Measurements from ENCODE around the gene RIPOR1.
A peak's percentile ranks its signal among the peaks of the same experiment; 100 is the strongest.
"Not testable (repeated sequence)": the region's sequence is repeated elsewhere in the genome, so short reads cannot be mapped to it uniquely, and the experiment has no call there.

The RIPOR1 gene

GRCh38 chr16:67528870-67529581, 397 bp downstream of the RIPOR1 start:
- H3K9me3 Mint-ChIP-seq, result no peaks in the 10 kb centered on the region
- H3K4me1 Mint-ChIP-seq, result peaks cover 73% of the 10 kb centered on the region
- peak overlapping the region; percentile 76 for H3K27ac Mint-ChIP-seq

GRCh38 chr16:67529582-67530012, 968 bp downstream of the RIPOR1 start:
- H3K36me3 Mint-ChIP-seq, result peaks cover 11% of the 10 kb centered on the region
- H3K4me3 Mint-ChIP-seq, result peak overlapping the region; percentile 99
- peak; percentile 16 for ATAC-seq
- no peaks in the 10 kb centered on the region for H3K27me3 Mint-ChIP-seq
- peak overlapping the region; percentile 76 for H3K27ac Mint-ChIP-seq
- H3K9me3 Mint-ChIP-seq, result no peaks in the 10 kb centered on the region
- peaks cover 67% of the 10 kb centered on the region for H3K4me1 Mint-ChIP-seq

More at GRCh38 chr16:67528870-67529581, 397 bp downstream of the RIPOR1 start:
- peak overlapping the region; percentile 99 for H3K4me3 Mint-ChIP-seq
- H3K27me3 Mint-ChIP-seq, result no peaks in the 10 kb centered on the region
- ATAC-seq, result peak; percentile 32
- peaks cover 17% of the 10 kb centered on the region for H3K36me3 Mint-ChIP-seq

GRCh38 chr16:67530013-67530939, 1.6 kb downstream of the RIPOR1 start:
- Mint-ChIP-seq H3K27me3 (no peaks in the 10 kb centered on the region), H3K36me3 (peaks cover 6% of the 10 kb centered on the region), H3K9me3 (no peaks in the 10 kb centered on the region), H3K4me3 (peak overlapping the region; percentile 99), H3K4me1 (peaks cover 64% of the 10 kb centered on the region), H3K27ac (peak overlapping the region; percentile 76)
- ATAC-seq, result peak; percentile 74

- peak overlapping the region; percentile 76 for H3K27ac Mint-ChIP-seq
- ATAC-seq, result peak; percentile 35
- peaks cover 65% of the 10 kb centered on the region for H3K4me1 Mint-ChIP-seq
- H3K27me3 Mint-ChIP-seq, result no peaks in the 10 kb centered on the region
- H3K4me3 Mint-ChIP-seq, result peak overlapping the region; percentile 99
- peaks cover 6% of the 10 kb centered on the region for H3K36me3 Mint-ChIP-seq
- no peaks in the 10 kb centered on the region for H3K9me3 Mint-ChIP-seq
These were observed 2.6 kb downstream of the RIPOR1 start for GRCh38 chr16:67531247-67531646.

- Mint-ChIP-seq H3K4me1 (peaks cover 64% of the 10 kb centered on the region), H3K9me3 (no peaks in the 10 kb centered on the region), H3K27ac (peak overlapping the region; percentile 76), H3K36me3 (peaks cover 6% of the 10 kb centered on the region), H3K27me3 (no peaks in the 10 kb centered on the region), H3K4me3 (peak overlapping the region; percentile 7)
- ATAC-seq, result no peak
These were observed 4.5 kb downstream of the RIPOR1 start for GRCh38 chr16:67533024-67533560.

GRCh38 chr16:67533987-67534386, 5.4 kb downstream of the RIPOR1 start:
- not testable (repeated sequence) for H3K27ac Mint-ChIP-seq, H3K9me3 Mint-ChIP-seq, H3K4me3 Mint-ChIP-seq, H3K36me3 Mint-ChIP-seq, ATAC-seq, H3K27me3 Mint-ChIP-seq
- peaks cover 69% of the 10 kb centered on the region for H3K4me1 Mint-ChIP-seq

GRCh38 chr16:67534431-67534830, 5.8 kb downstream of the RIPOR1 start:
- no peaks in the 10 kb centered on the region for H3K27me3 Mint-ChIP-seq
- no peak overlapping the region for H3K4me3 Mint-ChIP-seq
- no peak for ATAC-seq
- peaks cover 10% of the 10 kb centered on the region for H3K36me3 Mint-ChIP-seq
- peaks cover 73% of the 10 kb centered on the region for H3K4me1 Mint-ChIP-seq
- H3K9me3 Mint-ChIP-seq, result no peaks in the 10 kb centered on the region
- H3K27ac Mint-ChIP-seq, result no peak overlapping the region

- Mint-ChIP-seq H3K27ac (peak overlapping the region; percentile 76), H3K9me3 (no peaks in the 10 kb centered on the region), H3K27me3 (no peaks in the 10 kb centered on the region), H3K36me3 (peaks cover 16% of the 10 kb centered on the region), H3K4me1 (peaks cover 71% of the 10 kb centered on the region), H3K4me3 (peak overlapping the region; percentile 2)
- ATAC-seq, result no peak
These were observed 6.6 kb downstream of the RIPOR1 start for GRCh38 chr16:67535201-67535600.

GRCh38 chr16:67537270-67537635, 8.6 kb downstream of the RIPOR1 start:
- H3K36me3 Mint-ChIP-seq, result peaks cover 35% of the 10 kb centered on the region
- peaks cover 70% of the 10 kb centered on the region for H3K4me1 Mint-ChIP-seq
- no peaks in the 10 kb centered on the region for H3K27me3 Mint-ChIP-seq
- H3K4me3 Mint-ChIP-seq, result peak overlapping the region; percentile 77
- H3K9me3 Mint-ChIP-seq, result no peaks in the 10 kb centered on the region
- H3K27ac Mint-ChIP-seq, result peak overlapping the region; percentile 76
- peak; percentile 49 for ATAC-seq

GRCh38 chr16:67537636-67538591, 9.3 kb downstream of the RIPOR1 start:
- peaks cover 70% of the 10 kb centered on the region for H3K4me1 Mint-ChIP-seq
- H3K4me3 Mint-ChIP-seq, result peak overlapping the region; percentile 77
- no peaks in the 10 kb centered on the region for H3K9me3 Mint-ChIP-seq
- peak overlapping the region; percentile 76 for H3K27ac Mint-ChIP-seq
- H3K36me3 Mint-ChIP-seq, result peaks cover 41% of the 10 kb centered on the region
- H3K27me3 Mint-ChIP-seq, result no peaks in the 10 kb centered on the region
- peak; percentile 68 for ATAC-seq

- no peaks in the 10 kb centered on the region for H3K9me3 Mint-ChIP-seq
- H3K27me3 Mint-ChIP-seq, result no peaks in the 10 kb centered on the region
- H3K4me3 Mint-ChIP-seq, result peak overlapping the region; percentile 59
- peaks cover 70% of the 10 kb centered on the region for H3K4me1 Mint-ChIP-seq
- H3K36me3 Mint-ChIP-seq, result peaks cover 43% of the 10 kb centered on the region
- ATAC-seq, result no peak
- peak overlapping the region; percentile 50 for H3K27ac Mint-ChIP-seq
These were observed 10.1 kb downstream of the RIPOR1 start for GRCh38 chr16:67538666-67539101.

GRCh38 chr16:67539271-67539670, 10.6 kb downstream of the RIPOR1 start:
- peaks cover 76% of the 10 kb centered on the region for H3K4me1 Mint-ChIP-seq
- H3K27ac Mint-ChIP-seq, result peak overlapping the region; percentile 50
- H3K27me3 Mint-ChIP-seq, result no peaks in the 10 kb centered on the region

GRCh38 chr16:67539691-67540635, 11.3 kb downstream of the RIPOR1 start:
- Mint-ChIP-seq H3K36me3 (peaks cover 55% of the 10 kb centered on the region), H3K4me3 (no peak overlapping the region), H3K27ac (peak overlapping the region; percentile 50)

More at GRCh38 chr16:67539271-67539670, 10.6 kb downstream of the RIPOR1 start:
- Mint-ChIP-seq H3K36me3 (peaks cover 49% of the 10 kb centered on the region), H3K4me3 (peak overlapping the region; percentile 59), H3K9me3 (no peaks in the 10 kb centered on the region)
- ATAC-seq, result no peak

More at GRCh38 chr16:67539691-67540635, 11.3 kb downstream of the RIPOR1 start:
- Mint-ChIP-seq H3K9me3 (no peaks in the 10 kb centered on the region), H3K27me3 (no peaks in the 10 kb centered on the region), H3K4me1 (peaks cover 81% of the 10 kb centered on the region)
- no peak for ATAC-seq

Data from stimulated activated memory B cell treated with anti-CD40 and anti-IgM and Interleukin-4, amounts not matched to agents 10 μg/mL and 1 μg/mL and 100 μg/mL, for 72 hours (primary cell).